ENCODE data around the gene ADAD2.
"Not testable (repeated sequence)": the region's sequence is repeated elsewhere in the genome, so short reads cannot be mapped to it uniquely, and the experiment has no call there.

ADAD2 gene

DNA sequence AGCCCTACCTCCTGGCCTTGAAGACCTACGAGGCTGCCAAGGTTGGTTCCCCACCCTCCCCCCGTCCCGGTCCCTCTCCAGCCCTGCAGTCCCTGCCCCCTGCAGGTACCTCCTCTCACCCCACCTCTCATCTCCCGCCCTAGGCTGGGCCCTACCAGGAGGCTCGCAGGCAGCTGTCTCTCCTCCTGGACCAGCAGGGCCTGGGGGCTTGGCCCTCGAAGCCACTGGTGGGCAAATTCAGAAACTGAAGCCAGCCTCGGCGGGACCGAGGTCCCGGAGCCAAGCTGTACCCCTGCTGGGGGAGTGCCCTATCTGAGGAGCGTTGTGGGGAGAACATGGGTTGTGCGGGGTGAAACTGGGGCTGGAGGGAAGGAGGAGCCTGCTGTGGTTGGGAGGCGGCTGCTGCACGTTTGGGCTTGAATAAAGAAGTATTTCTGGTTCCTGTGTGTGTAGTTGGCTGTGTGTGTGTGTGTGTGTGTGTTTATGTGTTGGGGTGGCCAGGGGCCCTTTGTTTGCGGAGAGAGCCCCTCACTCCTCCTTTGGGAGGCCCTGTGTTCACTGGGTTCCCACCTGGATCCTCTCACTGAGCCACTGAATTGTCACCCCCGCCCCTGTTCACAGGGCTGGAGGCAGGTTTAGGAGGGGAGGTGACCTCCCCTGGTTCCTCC is 5.9 kb downstream of the ADAD2 start:
- Histone ChIP-seq H3K9me3 (ENCODE audit: control insufficient read depth in 2 of 2, low read length in 2 of 2) (no peaks in the 10 kb centered on the region), H3K4me1 (ENCODE audit: control insufficient read depth, insufficient read depth, low read length) (no peaks in the 10 kb centered on the region), H3K27ac (ENCODE audit: low read length) (no peak overlapping the region), H3K27me3 (ENCODE audit: control insufficient read depth in 1 of 2, insufficient read depth in 2 of 2, low read length in 2 of 2) (peaks cover 0 to 5% of the 10 kb centered on the region in 2 donors), H3K36me3 (ENCODE audit: control insufficient read depth in 2 of 2, insufficient read depth in 2 of 2, low read length in 2 of 2) (no peaks in the 10 kb centered on the region), H3K4me3 (ENCODE audit: low read length in 2 of 2) (no peak overlapping the region), H3K9ac (ENCODE audit: low read length in 2 of 2) (no peak overlapping the region)

DNA sequence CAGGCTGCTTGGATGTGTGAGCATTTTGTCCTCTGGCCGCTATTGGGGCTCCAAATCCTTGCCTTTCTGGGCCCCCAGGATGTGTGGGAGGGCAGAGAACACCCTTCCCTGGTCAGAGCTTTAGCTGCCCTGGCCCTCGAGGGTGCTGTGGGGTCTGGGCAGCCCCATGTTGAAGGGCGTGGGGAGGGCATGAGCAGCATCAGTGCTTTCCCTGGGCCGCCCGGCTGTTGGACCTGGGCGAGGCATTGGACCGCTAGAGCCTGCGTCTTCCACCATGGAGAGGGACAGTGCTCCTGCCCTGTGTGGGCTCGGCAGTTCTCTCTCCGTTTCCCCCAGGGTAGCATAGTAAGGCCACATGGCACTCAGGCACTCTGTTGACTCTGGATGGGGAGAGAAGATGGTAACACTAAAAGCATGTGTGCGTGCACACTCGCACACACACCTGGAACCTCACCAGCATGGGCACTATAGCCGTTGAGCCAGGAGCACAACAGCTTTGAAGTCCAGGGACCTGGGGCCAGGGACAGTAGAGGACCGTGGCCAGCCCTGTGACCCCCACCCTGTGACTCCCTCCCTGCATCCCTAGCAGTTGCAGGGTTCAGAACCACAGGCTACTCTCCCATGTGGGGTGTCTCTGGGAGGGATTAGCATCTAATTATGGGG is 6.6 kb downstream of the ADAD2 start:
- H3K36me3 ChIP-seq (ENCODE audit: control insufficient read depth in 2 of 2, insufficient read depth in 2 of 2, low read length in 2 of 2): no peaks in the 10 kb centered on the region
- no peaks in the 10 kb centered on the region for H3K9me3 ChIP-seq (ENCODE audit: control insufficient read depth in 2 of 2, low read length in 2 of 2)
- H3K27ac ChIP-seq (ENCODE audit: low read length): no peak overlapping the region

DNA sequence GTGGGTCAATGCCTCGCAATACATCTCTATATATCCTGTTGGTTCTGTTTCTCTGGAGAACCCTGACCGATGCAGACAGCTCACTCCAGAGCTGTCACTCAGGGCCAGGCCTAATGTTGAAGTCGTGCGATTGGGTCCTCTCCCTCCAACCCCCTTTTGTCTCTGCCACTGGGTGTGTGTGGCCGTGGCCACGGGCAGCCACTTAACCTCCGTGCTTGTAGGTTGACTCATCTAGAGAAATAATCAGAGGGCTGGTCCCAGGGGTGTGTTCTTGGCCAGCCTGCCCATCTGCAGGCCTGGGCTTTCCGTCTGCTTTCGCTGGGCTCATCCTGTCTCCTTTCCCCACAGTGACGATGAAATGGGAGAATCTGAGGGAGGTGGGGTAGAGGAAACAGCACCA is 7.4 kb downstream of the ADAD2 start:
- H3K4me1 ChIP-seq (ENCODE audit: control insufficient read depth, insufficient read depth, low read length): no peaks in the 10 kb centered on the region
- no peak overlapping the region for H3K4me3 ChIP-seq (ENCODE audit: low read length in 2 of 2)
- no peaks in the 10 kb centered on the region for H3K9me3 ChIP-seq (ENCODE audit: control insufficient read depth in 2 of 2, low read length in 2 of 2)
- peaks cover 0 to 5% of the 10 kb centered on the region in 2 donors for H3K27me3 ChIP-seq (ENCODE audit: control insufficient read depth in 1 of 2, insufficient read depth in 2 of 2, low read length in 2 of 2)
- H3K27ac ChIP-seq (ENCODE audit: low read length): no peak overlapping the region
- H3K9ac ChIP-seq (ENCODE audit: low read length in 2 of 2): no peak overlapping the region
- no peaks in the 10 kb centered on the region for H3K36me3 ChIP-seq (ENCODE audit: control insufficient read depth in 2 of 2, insufficient read depth in 2 of 2, low read length in 2 of 2)

More for the DNA sequence above, 6.6 kb downstream of the ADAD2 start:
- no peak overlapping the region for H3K9ac ChIP-seq (ENCODE audit: low read length in 2 of 2)
- H3K4me3 ChIP-seq (ENCODE audit: low read length in 2 of 2): no peak overlapping the region
- H3K27me3 ChIP-seq (ENCODE audit: control insufficient read depth in 1 of 2, insufficient read depth in 2 of 2, low read length in 2 of 2): peaks cover 0 to 5% of the 10 kb centered on the region in 2 donors
- H3K4me1 ChIP-seq (ENCODE audit: control insufficient read depth, insufficient read depth, low read length): no peaks in the 10 kb centered on the region

DNA sequence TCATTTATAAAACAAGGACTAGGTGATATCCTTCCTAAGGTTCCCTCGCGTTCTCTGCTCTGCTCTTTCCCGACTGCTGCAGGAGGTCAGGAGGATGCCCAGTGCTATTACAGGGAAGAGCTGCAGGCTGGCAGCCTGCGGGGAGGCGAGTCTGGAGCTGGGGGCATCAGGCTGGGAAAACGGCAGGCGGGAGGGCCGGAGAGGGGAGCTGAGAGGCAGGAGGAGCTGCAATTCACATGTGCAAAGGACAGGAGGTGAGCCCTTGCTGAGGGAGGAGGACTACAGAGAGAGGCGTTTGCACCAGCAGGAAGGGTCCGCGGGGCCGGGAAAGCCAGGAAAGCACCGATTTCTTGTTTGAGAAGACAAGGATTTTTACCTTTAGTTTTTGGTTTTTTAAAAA is 8.1 kb downstream of the ADAD2 start:
- Histone ChIP-seq H3K27ac (ENCODE audit: low read length) (no peak overlapping the region), H3K4me3 (ENCODE audit: low read length in 2 of 2) (no peak overlapping the region), H3K36me3 (ENCODE audit: control insufficient read depth in 2 of 2, insufficient read depth in 2 of 2, low read length in 2 of 2) (no peaks in the 10 kb centered on the region), H3K9me3 (ENCODE audit: control insufficient read depth in 2 of 2, low read length in 2 of 2) (no peaks in the 10 kb centered on the region), H3K27me3 (ENCODE audit: control insufficient read depth in 1 of 2, insufficient read depth in 2 of 2, low read length in 2 of 2) (peaks cover 0 to 5% of the 10 kb centered on the region in 2 donors), H3K9ac (ENCODE audit: low read length in 2 of 2) (no peak overlapping the region), H3K4me1 (ENCODE audit: control insufficient read depth, insufficient read depth, low read length) (no peaks in the 10 kb centered on the region)

DNA sequence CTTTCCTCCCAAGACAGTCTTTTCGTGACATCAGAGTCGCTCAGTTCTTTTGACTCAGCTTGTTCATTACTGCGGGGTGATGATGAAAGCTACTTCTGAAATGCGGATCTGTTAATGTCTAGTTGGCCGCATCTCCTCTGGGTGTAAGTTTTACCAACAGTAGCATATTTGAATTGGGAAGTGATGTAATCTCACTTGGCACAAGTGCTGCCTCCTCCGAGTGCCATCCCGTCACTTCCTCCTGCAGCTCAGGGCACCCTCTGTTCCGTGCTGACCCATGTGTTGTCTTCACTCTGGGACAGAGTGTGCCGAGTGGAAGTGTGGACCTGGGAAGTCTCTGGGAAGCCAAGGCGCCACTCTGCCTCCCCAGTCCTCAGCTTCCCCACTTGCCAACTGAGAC is 8.9 kb downstream of the ADAD2 start:
- Histone ChIP-seq H3K27me3 (ENCODE audit: control insufficient read depth in 1 of 2, insufficient read depth in 2 of 2, low read length in 2 of 2) (peaks cover 0 to 5% of the 10 kb centered on the region in 2 donors), H3K9me3 (ENCODE audit: control insufficient read depth in 2 of 2, low read length in 2 of 2) (no peaks in the 10 kb centered on the region), H3K4me3 (ENCODE audit: low read length in 2 of 2) (no peak overlapping the region), H3K27ac (ENCODE audit: low read length) (no peak overlapping the region), H3K36me3 (ENCODE audit: control insufficient read depth in 2 of 2, insufficient read depth in 2 of 2, low read length in 2 of 2) (no peaks in the 10 kb centered on the region), H3K9ac (ENCODE audit: low read length in 2 of 2) (no peak overlapping the region), H3K4me1 (ENCODE audit: control insufficient read depth, insufficient read depth, low read length) (no peaks in the 10 kb centered on the region)

DNA sequence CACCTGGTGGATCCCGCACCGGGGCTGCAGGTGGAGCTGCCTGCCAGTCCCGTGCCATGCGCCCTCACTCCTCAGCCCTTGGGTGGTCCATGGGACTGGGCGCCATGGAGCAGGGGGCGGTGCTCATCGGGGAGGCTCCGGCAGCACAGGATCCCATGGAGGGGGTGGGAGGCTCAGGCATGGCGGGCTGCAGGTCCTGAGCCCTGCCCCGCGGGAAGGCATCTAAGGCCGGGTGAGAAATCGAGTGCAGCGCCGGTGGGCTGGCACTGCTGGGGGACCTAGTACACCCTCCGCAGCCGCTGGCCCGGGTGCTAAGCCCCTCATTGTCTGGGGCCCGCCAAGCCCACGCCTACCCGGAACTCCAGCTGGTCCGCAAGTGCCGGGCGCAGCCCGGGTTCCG is 13.6 kb downstream of the ADAD2 start:
- not testable (repeated sequence) for H3K27me3 ChIP-seq (ENCODE audit: control insufficient read depth in 1 of 2, insufficient read depth in 2 of 2, low read length in 2 of 2); H3K4me1 ChIP-seq (ENCODE audit: control insufficient read depth, insufficient read depth, low read length); H3K4me3 ChIP-seq (ENCODE audit: low read length in 2 of 2)

DNA sequence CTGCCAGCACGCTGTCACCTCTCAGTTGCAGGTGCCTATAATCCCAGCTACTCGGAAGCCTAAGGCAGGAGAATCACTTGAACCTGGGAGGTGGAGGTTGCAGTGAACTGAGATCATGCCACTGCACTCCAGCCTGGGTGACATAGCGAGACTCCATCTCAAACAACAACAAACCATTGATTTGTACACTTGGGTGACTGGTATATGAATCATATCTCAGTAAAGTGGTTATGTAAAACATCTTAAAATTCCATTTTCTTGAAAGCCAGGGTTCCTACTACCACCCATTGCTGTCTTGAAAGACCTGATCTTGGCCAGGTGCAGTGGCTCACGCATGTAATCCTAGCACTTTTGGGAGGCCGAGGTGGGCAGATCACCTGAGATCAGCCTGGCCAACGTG is 14.2 kb downstream of the ADAD2 start:
- not testable (repeated sequence) for H3K4me1 ChIP-seq (ENCODE audit: control insufficient read depth, insufficient read depth, low read length); H3K9me3 ChIP-seq (ENCODE audit: control insufficient read depth in 2 of 2, low read length in 2 of 2); H3K27me3 ChIP-seq (ENCODE audit: control insufficient read depth in 1 of 2, insufficient read depth in 2 of 2, low read length in 2 of 2); H3K9ac ChIP-seq (ENCODE audit: low read length in 2 of 2); H3K4me3 ChIP-seq (ENCODE audit: low read length in 2 of 2); H3K36me3 ChIP-seq (ENCODE audit: control insufficient read depth in 2 of 2, insufficient read depth in 2 of 2, low read length in 2 of 2); H3K27ac ChIP-seq (ENCODE audit: low read length)

More for the DNA sequence above, 13.6 kb downstream of the ADAD2 start:
- H3K9ac ChIP-seq (ENCODE audit: low read length in 2 of 2); H3K27ac ChIP-seq (ENCODE audit: low read length); H3K36me3 ChIP-seq (ENCODE audit: control insufficient read depth in 2 of 2, insufficient read depth in 2 of 2, low read length in 2 of 2); H3K9me3 ChIP-seq (ENCODE audit: control insufficient read depth in 2 of 2, low read length in 2 of 2): not testable (repeated sequence)

DNA sequence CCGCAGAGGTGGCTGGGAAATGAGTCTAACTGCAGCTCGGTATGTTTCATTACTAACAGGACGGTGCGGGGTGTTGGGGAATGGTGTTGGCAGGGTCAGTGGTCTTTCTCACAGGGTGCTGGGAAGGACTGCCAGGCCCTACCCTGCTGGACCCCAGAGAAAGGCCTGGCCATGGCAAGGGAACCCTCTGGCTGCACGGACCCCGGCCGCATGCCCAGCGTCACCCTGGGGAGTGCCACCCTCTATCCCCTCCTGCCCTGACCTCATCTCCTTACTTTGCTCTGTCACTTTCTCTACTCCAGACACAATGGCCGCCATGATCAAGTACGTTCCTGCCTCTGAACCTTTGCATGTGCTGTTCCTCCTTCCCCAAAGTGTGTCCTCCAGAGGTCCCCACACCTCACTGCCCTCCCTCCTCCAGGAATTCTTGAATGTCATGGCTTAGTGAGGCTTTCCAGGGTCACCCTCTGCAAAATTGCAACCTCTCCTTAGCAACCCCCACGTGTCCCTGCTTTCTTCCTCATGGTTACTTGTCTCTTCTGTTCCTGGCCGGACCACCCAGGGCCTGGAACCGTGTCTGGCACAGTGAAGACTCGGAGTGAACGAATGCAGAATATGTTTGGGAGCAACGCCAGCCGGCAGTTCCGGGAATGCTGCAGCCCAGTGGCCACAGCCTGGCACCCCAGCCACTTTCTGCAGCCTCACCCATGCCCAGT is 15.2 kb downstream of the ADAD2 start:
- Histone ChIP-seq H3K4me1 (ENCODE audit: control insufficient read depth, insufficient read depth, low read length) (no peaks in the 10 kb centered on the region), H3K27me3 (ENCODE audit: control insufficient read depth in 1 of 2, insufficient read depth in 2 of 2, low read length in 2 of 2) (no peaks in the 10 kb centered on the region), H3K27ac (ENCODE audit: low read length) (no peak overlapping the region), H3K9me3 (ENCODE audit: control insufficient read depth in 2 of 2, low read length in 2 of 2) (no peaks in the 10 kb centered on the region), H3K4me3 (ENCODE audit: low read length in 2 of 2) (no peak overlapping the region), H3K9ac (ENCODE audit: low read length in 2 of 2) (no peak overlapping the region), H3K36me3 (ENCODE audit: control insufficient read depth in 2 of 2, insufficient read depth in 2 of 2, low read length in 2 of 2) (no peaks in the 10 kb centered on the region)

DNA sequence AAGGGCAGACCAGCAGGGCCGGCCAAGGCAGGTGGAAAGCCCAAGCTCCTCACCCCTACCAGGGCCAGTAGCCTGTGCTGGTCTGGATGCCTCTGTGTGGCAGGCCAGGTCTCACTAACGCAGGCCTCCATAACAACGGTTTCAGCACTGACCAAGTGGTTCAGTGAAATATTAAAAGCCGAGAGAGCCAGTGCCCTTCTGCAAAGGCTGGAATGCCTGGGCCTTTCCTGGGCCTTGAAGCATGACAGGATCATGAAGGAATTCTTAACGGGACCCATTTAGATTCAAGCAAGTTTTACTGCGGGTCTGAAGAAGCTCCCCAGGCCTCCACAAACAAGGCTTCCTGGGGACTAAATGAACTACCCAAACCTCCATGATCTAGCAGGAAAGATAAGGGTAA is 16.3 kb downstream of the ADAD2 start:
- Histone ChIP-seq H3K27me3 (ENCODE audit: control insufficient read depth in 1 of 2, insufficient read depth in 2 of 2, low read length in 2 of 2) (no peaks in the 10 kb centered on the region), H3K9ac (ENCODE audit: low read length in 2 of 2) (no peak overlapping the region), H3K27ac (ENCODE audit: low read length) (no peak overlapping the region), H3K36me3 (ENCODE audit: control insufficient read depth in 2 of 2, insufficient read depth in 2 of 2, low read length in 2 of 2) (no peaks in the 10 kb centered on the region), H3K4me1 (ENCODE audit: control insufficient read depth, insufficient read depth, low read length) (no peaks in the 10 kb centered on the region), H3K4me3 (ENCODE audit: low read length in 2 of 2) (no peak overlapping the region), H3K9me3 (ENCODE audit: control insufficient read depth in 2 of 2, low read length in 2 of 2) (no peaks in the 10 kb centered on the region)

DNA sequence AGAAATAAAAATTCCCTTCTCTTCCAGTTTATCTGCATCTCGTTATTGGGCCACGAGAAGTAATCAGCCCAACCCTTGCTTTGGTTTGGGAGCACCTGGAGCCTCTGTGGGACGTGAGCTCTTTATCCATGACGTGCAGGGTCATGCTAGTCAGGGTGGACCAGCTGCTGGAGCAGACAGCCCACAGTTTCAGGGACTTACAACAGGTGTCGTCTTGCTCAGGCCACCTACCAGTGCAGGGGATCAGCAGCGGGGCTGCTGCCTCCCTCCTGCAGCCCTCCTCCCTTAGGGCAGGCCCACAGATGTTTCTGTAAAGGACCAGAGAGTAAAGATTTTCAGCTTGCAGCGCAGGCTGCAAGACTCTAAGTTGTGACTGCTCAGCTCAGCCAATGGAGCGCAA is 16.9 kb downstream of the ADAD2 start:
- Histone ChIP-seq H3K4me1 (ENCODE audit: control insufficient read depth, insufficient read depth, low read length) (no peaks in the 10 kb centered on the region), H3K9me3 (ENCODE audit: control insufficient read depth in 2 of 2, low read length in 2 of 2) (no peaks in the 10 kb centered on the region), H3K4me3 (ENCODE audit: low read length in 2 of 2) (no peak overlapping the region), H3K36me3 (ENCODE audit: control insufficient read depth in 2 of 2, insufficient read depth in 2 of 2, low read length in 2 of 2) (no peaks in the 10 kb centered on the region), H3K27ac (ENCODE audit: low read length) (no peak overlapping the region), H3K9ac (ENCODE audit: low read length in 2 of 2) (no peak overlapping the region), H3K27me3 (ENCODE audit: control insufficient read depth in 1 of 2, insufficient read depth in 2 of 2, low read length in 2 of 2) (no peaks in the 10 kb centered on the region)

DNA sequence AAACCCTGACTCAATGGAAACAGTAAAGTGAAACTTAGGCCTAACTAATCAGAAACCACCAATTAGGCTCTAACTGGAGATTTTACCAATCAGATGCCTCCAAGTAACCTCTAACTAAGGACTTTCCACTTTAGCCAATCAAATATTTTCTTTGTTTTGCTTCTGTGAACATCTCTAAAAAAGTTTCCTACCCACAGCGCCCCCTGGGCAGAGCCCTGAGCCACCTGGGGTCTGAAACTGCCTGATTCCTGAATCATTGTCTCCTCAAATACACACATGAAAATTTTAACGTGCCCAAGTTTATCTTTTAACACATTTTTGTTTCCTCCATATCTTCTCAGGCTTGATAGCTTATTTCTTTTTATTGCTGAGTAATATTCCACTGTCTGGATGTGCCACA is 19.0 kb downstream of the ADAD2 start:
- H3K4me1 ChIP-seq (ENCODE audit: control insufficient read depth, insufficient read depth, low read length): no peaks in the 10 kb centered on the region
- no peaks in the 10 kb centered on the region for H3K36me3 ChIP-seq (ENCODE audit: control insufficient read depth in 2 of 2, insufficient read depth in 2 of 2, low read length in 2 of 2)
- no peak overlapping the region for H3K4me3 ChIP-seq (ENCODE audit: low read length in 2 of 2)
- H3K27ac ChIP-seq (ENCODE audit: low read length): no peak overlapping the region
- no peak overlapping the region for H3K9ac ChIP-seq (ENCODE audit: low read length in 2 of 2)
- no peaks in the 10 kb centered on the region for H3K27me3 ChIP-seq (ENCODE audit: control insufficient read depth in 1 of 2, insufficient read depth in 2 of 2, low read length in 2 of 2)
- H3K9me3 ChIP-seq (ENCODE audit: control insufficient read depth in 2 of 2, low read length in 2 of 2): no peaks in the 10 kb centered on the region

Measured in stomach smooth muscle (tissue), 2 donors.